Gastroesophageal sphincter (tissue), 4 donors: Measurements from ENCODE around the gene LRRFIP1. TPM values are rescaled to one million over a fixed set of nuclear protein-coding genes. Genes with fewer than 3 reads are reported as not detected.
"Not testable (repeated sequence)": the region's sequence is repeated elsewhere in the genome, so short reads cannot be mapped to it uniquely, and the experiment has no call there.

ENCODE experiments used
- ATAC-seq: fragments of 150-250 bp; one replicate; pipeline ENCODE4 v1.9.1; 2016; ENCODE audit warnings: mild to moderate bottlenecking, moderate library complexity
- H3K27ac ChIP-seq, 4 donors: fragments of 200-600 bp; sonication (generic) in 3 of 4; 1 replicate in 3 of 4; 2 replicates in 1 of 4; pipeline ENCODE4 v1.5.1; 2016 to 2019
- H3K27me3 ChIP-seq: fragments of 200-600 bp; sonication (generic); one replicate; pipeline ENCODE4 v1.5.1; 2019
- H3K36me3 ChIP-seq, 2 donors: fragments of 200-600 bp; sonication (generic); one replicate each; pipeline ENCODE4 v1.5.1; 2019; ENCODE audit warnings: control low read depth in 1 of 2
- H3K4me1 ChIP-seq, 3 donors: fragments of 200-600 bp; sonication (generic); 1 replicate in 2 of 3; 2 replicates in 1 of 3; pipeline ENCODE4 v1.5.1; 2016 to 2019; ENCODE audit warnings: control low read depth in 2 of 3
- H3K4me3 ChIP-seq, 2 donors: fragments of 200-600 bp; sonication (generic); one replicate each; pipeline ENCODE4 v1.5.1; 2019; ENCODE audit warnings: mild to moderate bottlenecking in 1 of 2, moderate library complexity in 1 of 2
- H3K9me3 ChIP-seq, 3 donors: fragments of 200-600 bp; sonication (generic); one replicate each; pipeline ENCODE4 v1.5.1; 2017 to 2019; ENCODE audit warnings: control low read depth in 2 of 3
- CTCF ChIP-seq, 4 experiments: fragments of 200-600 bp in 2 of 4; fragments of 450-650 bp in 2 of 4; sonication (generic) in 1 of 4; IDR thresholded peaks; one replicate each; pipeline ENCODE4 v1.5.1; 2017 to 2019; ENCODE audit warnings: antibody characterized with exemption in 4 of 4, mild to moderate bottlenecking in 2 of 4, moderate library complexity in 2 of 4
- EP300 ChIP-seq: sonication (generic); formaldehyde crosslinking; IDR thresholded peaks from one replicate; pipeline ENCODE4 v1.6.1; 2017; ENCODE audit warnings: antibody characterized with exemption, mild to moderate bottlenecking
- POLR2A ChIP-seq, 2 donors: fragments of 450-650 bp; IDR thresholded peaks; one replicate each; pipeline ENCODE4 v1.6.1; 2017; ENCODE audit warnings: antibody characterized with exemption in 2 of 2, mild to moderate bottlenecking in 2 of 2, moderate library complexity in 1 of 2
- POLR2AphosphoS5 ChIP-seq: sonication (generic); formaldehyde crosslinking; IDR thresholded peaks from one replicate; pipeline ENCODE4 v1.6.1; 2017; ENCODE audit warnings: antibody characterized with exemption
- WGBS, 2 donors: methylation state at CpG; one replicate each; pipeline ENCODE4 v1.1.5; 2018; ENCODE audit warnings: low coverage in 1 of 2; 5-methylcytosine and 5-hydroxymethylcytosine counted together
- total RNA-seq, 4 donors: library from RNA; depleted of rRNA; stranded (reverse); fragments of >200 nt; gene quantifications; one replicate each; pipeline ENCODE4 v1.1.0, GENCODE V29; 2016

Gene LRRFIP1
- total RNA-seq, 4 donors from 2014 or later: 164 to 225 (median 179) TPM

GRCh38 chr2:237759176-237759575 lies 131.8 kb downstream of the LRRFIP1 start:
- 91 to 100% methylated on average over 1 to 5 of the region's 10 CpGs for WGBS, 2 donors
- H3K9me3 ChIP-seq: no peaks in the 10 kb centered on the region
- TF ChIP-seq EP300: no peak
- TF ChIP-seq POLR2AphosphoS5: no peak
- TF ChIP-seq CTCF (IDR thresholded peaks at IDR 0.05): no peak
- no peak for TF ChIP-seq POLR2A (IDR thresholded peaks at IDR 0.05)
- H3K4me1 ChIP-seq: peaks cover 0 to 5% (median 0%) of the 10 kb centered on the region in 3 donors
- peaks cover 3 to 96% of the 10 kb centered on the region in 2 donors for H3K36me3 ChIP-seq
- H3K4me3 ChIP-seq: no peak overlapping the region
- no peak for ATAC-seq
- no peak overlapping the region for H3K27ac ChIP-seq
- H3K27me3 ChIP-seq: no peaks in the 10 kb centered on the region

GRCh38 chr2:237760506-237761502 lies 133.4 kb downstream of the LRRFIP1 start:
- no peaks in the 10 kb centered on the region for H3K9me3 ChIP-seq
- no peaks in the 10 kb centered on the region for H3K27me3 ChIP-seq
- TF ChIP-seq EP300 (no peak), POLR2A (IDR thresholded peaks at IDR 0.05) (no peak), POLR2AphosphoS5 (no peak), CTCF (IDR thresholded peaks at IDR 0.05) (no peak)
- 64 to 91% methylated on average over 9 to 23 of the region's 23 CpGs for WGBS, 2 donors
- ATAC-seq: no peak
- peaks cover 0 to 7% (median 0%) of the 10 kb centered on the region in 3 donors for H3K4me1 ChIP-seq
- no peak overlapping the region for H3K27ac ChIP-seq
- H3K36me3 ChIP-seq: peaks cover 3 to 89% of the 10 kb centered on the region in 2 donors
- no peak overlapping the region for H3K4me3 ChIP-seq

- not testable (repeated sequence) for H3K4me3 ChIP-seq, H3K27ac ChIP-seq, H3K27me3 ChIP-seq, H3K9me3 ChIP-seq, ATAC-seq
- Histone ChIP-seq H3K4me1 (peaks cover 0 to 19% (median 0%) of the 10 kb centered on the region in 3 donors), H3K36me3 (peaks cover 0 to 85% of the 10 kb centered on the region in 2 donors)
- 92 to 93% methylated on average over 6 to 8 of the region's 9 CpGs for WGBS, 2 donors
Observed at GRCh38 chr2:237762291-237763182, 135.2 kb downstream of the LRRFIP1 start.

- Histone ChIP-seq H3K4me1 (peaks cover 0 to 19% (median 0%) of the 10 kb centered on the region in 3 donors), H3K27ac (no peak overlapping the region), H3K4me3 (no peak overlapping the region), H3K9me3 (no peaks in the 10 kb centered on the region), H3K27me3 (no peaks in the 10 kb centered on the region), H3K36me3 (peaks cover 0 to 72% of the 10 kb centered on the region in 2 donors)
- ATAC-seq: no peak
- TF ChIP-seq EP300 (no peak), CTCF (IDR thresholded peaks at IDR 0.05) (no peak), POLR2AphosphoS5 (no peak), POLR2A (IDR thresholded peaks at IDR 0.05) (no peak)
- WGBS, 2 donors: 83 to 89% methylated on average over 5 to 10 of the region's 10 CpGs
Observed at GRCh38 chr2:237763812-237764211, 136.4 kb downstream of the LRRFIP1 start.

- H3K9me3 ChIP-seq, ATAC-seq, H3K27ac ChIP-seq, H3K27me3 ChIP-seq, H3K4me3 ChIP-seq: not testable (repeated sequence)
- H3K4me1 ChIP-seq: peaks cover 0 to 19% (median 0%) of the 10 kb centered on the region in 3 donors
- H3K36me3 ChIP-seq: peaks cover 0 to 71% of the 10 kb centered on the region in 2 donors
- 97 to 100% methylated on average over 1 to 4 of the region's 6 CpGs for WGBS, 2 donors
Observed at GRCh38 chr2:237765122-237765521, 137.7 kb downstream of the LRRFIP1 start.
